ENCODE results near the gene GBA2. TPM values are rescaled to one million over a fixed set of nuclear protein-coding genes. Genes with fewer than 3 reads are reported as not detected.

Gene GBA2
- total and polyA plus RNA-seq, 2 experiments from 2014 or later: 58.5 to 80.2 TPM

- H3K79me2 ChIP-seq: peaks cover 61% of the 10 kb centered on the region
- peak; percentile 65 for DNase-seq (ENCODE audit: low spot score)
These were observed 657 bp upstream of the GBA2 start for GRCh38 chr9:35749515-35750255.

GRCh38 chr9:35748242-35748857 is 678 bp downstream of the GBA2 start:
- H3K79me2 ChIP-seq: peaks cover 70% of the 10 kb centered on the region
- TF ChIP-seq EZH2 (IDR thresholded peaks at IDR 0.05; ENCODE audit: borderline replicate concordance): no peak
- peaks cover 20% of the 10 kb centered on the region for H4K20me1 ChIP-seq (ENCODE audit: insufficient read depth, poor library complexity, severe bottlenecking)

More at GRCh38 chr9:35749515-35750255, 657 bp upstream of the GBA2 start:
- H3K27me3 ChIP-seq: no peaks in the 10 kb centered on the region
- 8% methylated on average over 18 of the region's 19 CpGs for WGBS (ENCODE audit: low lambda C conversion rate, missing lambda C conversion rate)
- H2AFZ ChIP-seq: peak overlapping the region; percentile 76
- no peaks in the 10 kb centered on the region for H3K9me3 ChIP-seq (ENCODE audit: low read depth)
- H3K4me2 ChIP-seq: peak overlapping the region; percentile 95
- H3K4me3 ChIP-seq: peak overlapping the region; percentile 86
- peak; percentile 3 for TF ChIP-seq CTCF (IDR thresholded peaks at IDR 0.05; ENCODE audit: poor library complexity)
- no peak for TF ChIP-seq EZH2 (IDR thresholded peaks at IDR 0.05; ENCODE audit: borderline replicate concordance)
- no peak for TF ChIP-seq EZH2phosphoT487 (IDR thresholded peaks at IDR 0.05; ENCODE audit: low read depth, severe bottlenecking, unreplicated experiment)
- peak overlapping the region; percentile 97 for H3K27ac ChIP-seq
- H3K4me1 ChIP-seq (ENCODE audit: insufficient read depth): peaks cover 23% of the 10 kb centered on the region
- no peaks in the 10 kb centered on the region for H3K9me2 ChIP-seq (replicated peaks; ENCODE audit: insufficient read depth)
- no peaks in the 10 kb centered on the region for H3K36me3 ChIP-seq (replicated peaks; ENCODE audit: insufficient read depth, low read depth)
- H4K20me1 ChIP-seq (ENCODE audit: insufficient read depth, poor library complexity, severe bottlenecking): peaks cover 19% of the 10 kb centered on the region

GRCh38 chr9:35746583-35746982 is 2.4 kb downstream of the GBA2 start:
- peaks cover 76% of the 10 kb centered on the region for H3K79me2 ChIP-seq
- 42% methylated on average over 3 of the region's 3 CpGs for WGBS (ENCODE audit: low lambda C conversion rate, missing lambda C conversion rate)
- H2AFZ ChIP-seq: no peak overlapping the region
- H3K9me3 ChIP-seq (ENCODE audit: low read depth): no peaks in the 10 kb centered on the region
- TF ChIP-seq EZH2phosphoT487 (IDR thresholded peaks at IDR 0.05; ENCODE audit: low read depth, severe bottlenecking, unreplicated experiment) (no peak), EZH2 (IDR thresholded peaks at IDR 0.05; ENCODE audit: borderline replicate concordance) (no peak), CTCF (IDR thresholded peaks at IDR 0.05; ENCODE audit: poor library complexity) (no peak)
- no peaks in the 10 kb centered on the region for H3K9me2 ChIP-seq (replicated peaks; ENCODE audit: insufficient read depth)
- peak overlapping the region; percentile 86 for H3K4me3 ChIP-seq
- peak; percentile 63 for DNase-seq (ENCODE audit: low spot score)
- peaks cover 23% of the 10 kb centered on the region for H3K4me1 ChIP-seq (ENCODE audit: insufficient read depth)
- peak overlapping the region; percentile 97 for H3K27ac ChIP-seq
- H4K20me1 ChIP-seq (ENCODE audit: insufficient read depth, poor library complexity, severe bottlenecking): peaks cover 23% of the 10 kb centered on the region
- no peaks in the 10 kb centered on the region for H3K36me3 ChIP-seq (replicated peaks; ENCODE audit: insufficient read depth, low read depth)
- peak overlapping the region; percentile 95 for H3K4me2 ChIP-seq
- H3K27me3 ChIP-seq: no peaks in the 10 kb centered on the region

More at GRCh38 chr9:35748242-35748857, 678 bp downstream of the GBA2 start:
- no peaks in the 10 kb centered on the region for H3K27me3 ChIP-seq
- no peaks in the 10 kb centered on the region for H3K9me3 ChIP-seq (ENCODE audit: low read depth)
- WGBS (ENCODE audit: low lambda C conversion rate, missing lambda C conversion rate): under 1% methylated on average over 24 of the region's 24 CpGs
- peak overlapping the region; percentile 86 for H3K4me3 ChIP-seq
- H3K4me1 ChIP-seq (ENCODE audit: insufficient read depth): peaks cover 23% of the 10 kb centered on the region
- H3K9me2 ChIP-seq (replicated peaks; ENCODE audit: insufficient read depth): no peaks in the 10 kb centered on the region
- H3K36me3 ChIP-seq (replicated peaks; ENCODE audit: insufficient read depth, low read depth): no peaks in the 10 kb centered on the region
- H3K4me2 ChIP-seq: peak overlapping the region; percentile 95
- H3K27ac ChIP-seq: peak overlapping the region; percentile 97
- no peak for DNase-seq (ENCODE audit: low spot score)
- peak overlapping the region; percentile 76 for H2AFZ ChIP-seq

GRCh38 chr9:35745569-35745968 is 3.5 kb downstream of the GBA2 start:
- Histone ChIP-seq H2AFZ (no peak overlapping the region), H3K36me3 (replicated peaks; ENCODE audit: insufficient read depth, low read depth) (no peaks in the 10 kb centered on the region), H3K27me3 (no peaks in the 10 kb centered on the region), H3K4me1 (ENCODE audit: insufficient read depth) (peaks cover 21% of the 10 kb centered on the region), H3K4me3 (no peak overlapping the region), H3K79me2 (peaks cover 67% of the 10 kb centered on the region), H3K9me3 (ENCODE audit: low read depth) (no peaks in the 10 kb centered on the region), H3K9me2 (replicated peaks; ENCODE audit: insufficient read depth) (no peaks in the 10 kb centered on the region), H4K20me1 (ENCODE audit: insufficient read depth, poor library complexity, severe bottlenecking) (peaks cover 23% of the 10 kb centered on the region), H3K4me2 (peak overlapping the region; percentile 95), H3K27ac (peak overlapping the region; percentile 35)
- 78% methylated on average over 1 of the region's 1 CpG for WGBS (ENCODE audit: low lambda C conversion rate, missing lambda C conversion rate)
- DNase-seq (ENCODE audit: low spot score): no peak
- TF ChIP-seq EZH2phosphoT487 (IDR thresholded peaks at IDR 0.05; ENCODE audit: low read depth, severe bottlenecking, unreplicated experiment) (no peak), CTCF (IDR thresholded peaks at IDR 0.05; ENCODE audit: poor library complexity) (no peak), EZH2 (IDR thresholded peaks at IDR 0.05; ENCODE audit: borderline replicate concordance) (no peak)
